AG20443 (cell line): ENCODE results near the gene TPBG.
"Not testable (repeated sequence)": the region's sequence is repeated elsewhere in the genome, so short reads cannot be mapped to it uniquely, and the experiment has no call there.

Experiments
- DNase-seq: peaks from one replicate; pipeline ENCODE4 v3.0.0; 2012; ENCODE audit warnings: low spot score, mixed read lengths

TPBG gene

DNA sequence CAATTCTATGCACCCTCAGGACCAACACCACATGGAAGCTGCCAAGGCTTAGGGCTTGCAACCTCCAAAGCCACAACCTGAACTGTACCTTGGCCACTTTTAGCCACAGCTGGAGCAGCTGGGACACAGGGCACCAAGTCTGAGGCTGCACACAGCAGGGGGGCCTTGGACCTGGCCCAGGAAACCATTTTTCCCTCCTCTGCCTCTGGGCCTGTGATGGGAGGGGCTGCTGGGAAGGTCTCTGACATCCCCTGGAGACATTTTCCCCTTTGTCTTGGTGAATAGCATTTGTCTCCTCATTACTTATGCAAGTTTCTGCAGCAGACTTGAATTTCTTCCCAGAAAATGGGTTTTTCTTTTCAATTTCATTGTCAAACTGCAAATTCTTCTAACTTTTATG is 13.0 kb downstream of the TPBG start:
- no peak for DNase-seq

DNA sequence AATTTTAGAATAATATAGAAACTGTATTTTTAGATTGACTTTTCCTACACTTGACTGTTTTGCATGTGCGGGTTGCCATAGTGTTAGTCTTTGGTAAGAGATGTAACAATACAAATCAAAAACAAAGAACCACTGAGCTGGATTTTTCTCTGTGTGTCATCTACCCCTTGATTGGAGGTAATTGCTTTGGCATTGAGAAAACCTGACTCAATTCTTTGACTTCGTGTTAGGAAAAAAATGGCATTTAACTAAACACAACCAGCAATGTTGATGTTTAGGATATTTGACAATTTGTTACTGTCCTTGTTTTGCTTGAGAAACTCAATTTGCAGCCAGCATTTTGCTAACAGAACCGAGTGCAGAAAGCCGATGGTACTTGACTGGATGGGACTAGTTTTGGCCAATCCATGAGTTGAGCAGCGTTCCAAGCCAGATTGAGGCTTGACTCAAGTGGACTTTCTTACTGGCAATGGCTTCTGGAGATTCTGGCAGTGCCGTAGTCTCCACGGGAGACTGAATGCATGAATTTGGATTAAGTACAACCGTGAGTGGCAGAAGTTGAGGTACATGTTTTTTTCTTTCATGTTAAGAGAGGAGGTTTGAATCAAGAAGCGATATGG is 17.1 kb downstream of the TPBG start:
- DNase-seq = no peak

DNA sequence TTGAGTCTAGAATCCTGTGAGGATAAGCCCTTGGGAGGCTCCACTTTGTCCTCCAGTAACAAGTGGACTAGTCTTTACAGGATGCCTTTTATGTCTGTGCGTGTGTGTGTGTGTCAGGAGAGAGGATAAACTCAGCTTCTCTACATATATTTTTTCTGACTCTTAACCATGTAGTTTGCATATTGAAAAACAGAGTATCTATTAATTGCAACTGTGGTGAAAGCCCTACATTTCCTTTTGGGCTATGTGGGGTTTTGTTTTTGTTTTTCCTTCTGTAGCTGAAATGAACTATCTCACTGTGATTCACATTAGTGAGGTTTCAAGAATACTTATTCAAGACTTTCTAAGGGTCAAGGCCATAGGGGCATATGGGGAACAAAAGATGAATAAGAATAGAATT is 17.7 kb downstream of the TPBG start:
- no peak for DNase-seq

DNA sequence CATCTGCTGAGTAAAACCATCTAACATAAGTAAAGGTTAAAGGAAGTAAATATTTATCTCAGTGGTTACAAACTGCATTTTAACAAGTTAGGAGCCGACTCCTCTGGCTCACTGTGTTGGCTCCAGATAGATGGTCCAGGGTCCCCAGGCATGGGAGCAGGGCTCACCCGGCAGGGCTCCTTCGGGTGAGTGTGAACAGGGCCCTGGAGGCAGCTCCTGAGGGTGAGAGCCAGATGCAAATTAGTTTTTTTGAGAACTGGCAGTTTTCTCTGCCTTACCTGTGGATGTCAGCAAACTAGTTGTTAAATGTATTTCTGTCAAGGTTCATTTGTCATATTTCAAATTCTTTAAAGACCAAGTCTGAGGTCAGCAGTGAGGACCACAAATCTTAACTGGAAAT is 21.5 kb downstream of the TPBG start:
- DNase-seq = no peak

DNA sequence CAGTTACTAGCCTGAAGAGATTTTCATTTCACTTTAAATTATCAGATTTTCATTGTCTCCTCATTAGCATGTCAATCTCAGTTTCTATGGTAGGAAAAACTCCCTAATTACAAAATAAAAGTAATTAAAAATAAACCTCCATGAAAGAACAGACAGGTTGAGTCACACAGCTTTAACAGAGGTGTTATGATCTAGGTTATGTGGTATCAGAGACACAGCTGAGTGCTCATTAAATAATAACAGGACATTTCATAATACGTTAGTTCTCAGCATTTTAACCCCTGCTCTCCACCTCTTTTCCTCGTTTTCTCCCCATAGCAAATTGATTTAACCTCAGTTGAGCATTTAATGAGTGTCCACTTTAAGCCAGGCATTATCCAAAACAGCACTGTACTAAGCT is 21.9 kb downstream of the TPBG start:
- DNase-seq = no peak

DNA sequence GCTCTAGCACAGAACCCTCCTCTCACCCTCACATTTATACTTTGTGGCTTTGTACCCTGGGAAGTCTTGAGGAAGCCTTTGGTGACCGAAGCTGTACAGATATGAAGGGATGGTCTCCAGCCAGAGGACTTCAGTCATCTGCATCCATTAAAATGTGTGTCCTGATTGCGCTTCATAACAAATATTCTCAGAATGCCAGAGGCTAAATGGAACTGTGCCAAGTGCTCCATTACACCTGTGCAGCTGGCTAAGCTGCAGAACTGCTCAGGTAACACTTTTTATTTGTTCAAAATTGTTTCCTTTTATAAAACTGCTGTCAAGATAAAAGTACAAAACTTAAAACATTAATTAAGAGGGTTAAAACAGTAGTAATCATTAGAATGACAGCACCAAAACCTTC is 22.3 kb downstream of the TPBG start:
- DNase-seq = no peak

DNA sequence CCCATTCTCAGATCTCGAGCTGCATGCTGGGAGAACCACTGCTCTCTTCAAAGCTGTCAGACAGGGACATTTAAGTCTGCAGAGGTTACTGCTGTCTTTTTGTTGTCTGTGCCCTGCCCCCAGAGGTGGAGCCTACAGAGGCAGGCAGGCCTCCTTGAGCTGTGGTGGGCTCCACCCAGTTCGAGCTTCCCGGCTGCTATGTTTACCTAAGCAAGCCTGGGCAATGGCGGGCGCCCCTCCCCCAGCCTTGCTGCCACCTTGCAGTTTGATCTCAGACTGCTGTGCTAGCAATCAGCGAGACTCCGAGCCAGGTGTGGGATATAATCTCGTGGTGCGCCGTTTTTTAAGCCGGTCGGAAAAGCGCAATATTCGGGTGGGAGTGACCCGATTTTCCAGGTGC is 31.2 kb downstream of the TPBG start:
- DNase-seq = not testable (repeated sequence)

DNA sequence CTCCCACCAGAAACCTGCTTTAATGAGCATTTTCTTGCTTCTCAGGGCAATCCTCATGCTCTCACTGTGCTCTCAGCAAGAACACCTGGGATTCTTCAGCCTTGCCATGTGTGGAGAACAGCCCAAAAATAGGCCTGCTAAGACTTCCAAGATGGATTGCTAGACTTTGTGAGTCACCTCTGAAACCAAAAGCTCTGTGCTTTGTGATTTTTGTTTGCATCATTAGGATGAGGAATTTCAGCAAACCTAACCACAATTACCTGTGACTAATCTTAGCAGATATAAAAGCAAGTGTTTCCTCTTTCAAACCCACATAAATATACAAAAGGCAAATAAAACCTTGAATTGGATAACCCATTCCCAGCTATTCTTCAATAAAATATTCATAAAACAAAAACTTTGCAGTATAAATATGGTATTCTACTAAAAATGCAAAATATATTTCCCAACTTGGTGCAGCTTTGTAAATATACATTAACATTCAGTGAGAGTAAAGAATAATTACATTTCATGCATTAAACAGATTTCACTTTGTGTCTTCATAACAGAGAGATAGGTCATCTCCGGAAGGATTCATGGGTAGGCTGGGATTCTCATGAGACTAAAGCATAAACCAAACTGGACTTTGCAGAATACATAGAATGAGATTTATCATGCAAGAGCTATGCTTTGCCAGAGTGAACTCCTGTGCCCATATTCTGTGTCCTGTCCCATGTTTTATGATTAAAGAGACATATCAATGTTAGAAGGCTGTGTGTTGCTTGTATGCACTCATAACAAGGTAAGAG is 33.5 kb downstream of the TPBG start:
- peak; percentile 83 for DNase-seq

DNA sequence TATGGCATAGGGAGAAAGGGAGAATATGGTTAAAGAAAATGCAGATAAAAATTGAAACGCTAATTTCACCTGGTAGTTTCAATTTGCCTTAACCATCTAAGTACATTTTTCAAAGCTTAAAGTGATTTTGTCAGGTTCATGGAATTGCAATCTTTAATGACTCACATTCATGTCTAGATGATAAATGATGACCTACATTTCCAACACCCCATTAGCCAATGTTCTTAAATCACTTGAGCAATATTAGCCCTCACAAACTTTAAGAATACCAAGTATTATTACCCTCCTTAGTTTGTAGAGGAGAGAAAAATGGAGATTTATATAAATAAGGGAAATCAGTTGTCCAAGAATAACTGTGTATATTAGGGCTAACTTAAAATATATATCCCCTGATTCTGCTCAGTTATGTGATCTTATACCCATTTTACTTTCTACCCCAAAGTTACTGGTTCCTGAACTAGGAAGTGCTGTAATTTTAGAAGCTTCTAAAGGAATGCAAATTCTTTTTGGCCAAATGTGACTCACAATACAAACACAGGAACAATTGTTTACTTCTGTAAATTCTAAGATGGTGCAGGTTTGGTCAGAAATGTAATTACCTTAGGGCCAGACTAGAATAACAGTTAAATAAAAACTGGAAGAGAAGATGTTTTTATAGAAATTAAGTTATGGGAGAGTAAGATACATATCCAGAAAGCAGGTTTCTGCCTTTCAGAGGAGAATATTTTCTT is 34.5 kb downstream of the TPBG start:
- DNase-seq = peak; percentile 32

DNA sequence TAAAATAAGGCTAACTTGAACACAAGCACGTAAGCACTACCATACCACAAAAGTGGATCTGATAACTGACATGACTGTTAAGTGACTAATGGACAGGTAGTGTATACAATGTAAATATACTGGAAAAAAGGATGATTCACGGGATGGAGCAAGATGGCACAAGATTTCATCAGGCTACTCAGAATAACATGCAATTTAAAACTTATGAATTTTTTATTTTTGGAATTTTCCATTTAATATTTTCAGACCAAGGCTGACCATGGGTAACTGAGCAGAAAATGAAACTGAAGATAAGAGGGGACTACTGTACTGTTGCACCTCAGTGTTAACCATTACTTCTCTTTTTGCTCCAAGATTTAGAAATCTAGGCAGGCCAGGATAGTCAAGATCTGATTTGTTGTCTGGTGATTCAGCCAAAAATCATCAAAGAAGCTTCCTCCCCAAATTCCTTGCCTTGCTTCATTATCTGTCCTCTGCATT is 45.4 kb downstream of the TPBG start:
- DNase-seq = peak; percentile 33

DNA sequence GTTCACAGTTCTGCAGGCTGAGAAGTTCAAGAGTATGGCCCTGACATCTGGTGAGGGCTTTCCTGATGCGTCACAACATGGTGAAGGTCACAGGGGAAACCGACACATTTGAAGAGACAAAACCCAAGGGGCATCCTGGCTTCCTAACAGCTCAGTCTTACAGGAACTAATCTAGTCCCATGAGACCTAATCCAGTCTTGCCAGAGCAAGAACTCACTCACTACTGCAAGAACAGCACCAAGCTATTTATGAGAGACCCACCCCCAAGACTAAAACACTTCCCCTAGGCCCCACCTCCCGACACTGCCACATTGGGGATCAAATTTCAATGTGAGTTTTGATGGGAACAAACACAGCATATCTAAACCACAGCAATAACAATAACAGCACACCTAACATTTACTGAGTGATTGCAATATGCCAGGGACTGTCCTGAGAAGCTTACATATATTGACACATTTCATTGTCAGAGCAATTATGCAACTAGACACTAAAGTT is 46.6 kb downstream of the TPBG start:
- no peak for DNase-seq

DNA sequence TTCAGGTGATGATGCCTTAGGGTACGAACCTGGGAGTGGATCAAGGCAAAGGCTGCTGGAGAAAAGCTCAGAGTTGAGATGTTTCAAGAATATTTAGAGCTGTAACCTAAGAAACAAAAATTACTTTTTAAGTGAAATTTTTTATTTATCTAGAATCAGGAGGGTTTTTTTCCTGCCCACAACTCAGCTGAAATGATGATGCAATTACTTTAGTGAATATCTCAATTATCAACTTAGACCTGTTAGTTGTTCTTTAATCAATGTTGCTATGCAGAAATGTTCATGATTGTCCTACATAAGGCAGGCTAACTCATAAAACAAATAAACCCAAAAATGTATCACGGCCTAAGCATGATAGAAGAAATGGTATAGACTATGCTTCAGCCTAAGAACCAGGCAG is 50.3 kb downstream of the TPBG start:
- DNase-seq = no peak

DNA sequence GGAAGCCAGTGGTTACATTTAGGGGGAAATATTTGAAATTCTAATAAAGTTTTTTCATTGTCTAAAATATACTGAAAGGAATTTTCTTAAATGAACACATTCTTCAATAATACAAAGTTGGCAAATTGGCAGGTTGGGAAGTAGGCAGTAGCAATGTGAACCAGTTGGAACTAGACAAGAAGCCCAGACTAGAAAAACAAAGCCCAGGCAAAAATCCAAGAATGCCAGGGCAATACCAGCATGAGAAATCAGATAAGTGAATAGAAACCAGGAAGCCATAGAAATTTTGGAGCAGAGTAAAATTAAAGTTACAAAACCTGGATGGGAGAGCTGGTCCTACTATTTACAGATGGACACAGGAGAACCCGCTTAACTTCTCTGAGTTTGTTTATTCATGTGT is 52.2 kb downstream of the TPBG start:
- no peak for DNase-seq

DNA sequence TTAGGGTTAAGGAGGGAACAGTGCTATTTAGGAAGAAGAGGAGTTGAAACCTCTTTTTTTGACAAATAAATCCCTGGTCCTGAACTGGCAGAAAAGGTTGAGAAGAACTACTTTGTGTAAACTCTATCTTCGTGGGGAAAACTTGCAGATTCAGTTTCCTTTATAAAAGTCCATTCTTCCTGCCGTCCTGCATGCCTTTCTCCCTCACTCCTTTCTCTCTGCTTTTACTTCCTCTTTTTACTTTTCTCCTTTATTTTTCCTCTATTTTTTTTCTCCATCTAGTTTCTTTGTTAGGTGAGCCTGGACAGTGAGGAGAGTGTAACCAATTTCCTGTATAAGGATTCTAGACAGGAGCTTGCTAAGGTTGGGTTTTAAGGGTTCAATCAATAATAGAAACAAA is 52.7 kb downstream of the TPBG start:
- no peak for DNase-seq
